Measurements from ENCODE around the gene C10orf90. TPM values are rescaled to one million over a fixed set of nuclear protein-coding genes. Genes with fewer than 3 reads are reported as not detected.

Gene C10orf90
- total RNA-seq, 3 donors from 2014 or later (not counting 1 experiment from before 2014, with no cell fraction given), result not detected

GRCh38 chr10:126430512-126430911 is 240.0 kb downstream of the C10orf90 start:
- 94% methylated on average over 2 of the region's 2 CpGs for WGBS (ENCODE audit: insufficient coverage)
- H3K27ac Mint-ChIP-seq, result no peak overlapping the region

DNA sequence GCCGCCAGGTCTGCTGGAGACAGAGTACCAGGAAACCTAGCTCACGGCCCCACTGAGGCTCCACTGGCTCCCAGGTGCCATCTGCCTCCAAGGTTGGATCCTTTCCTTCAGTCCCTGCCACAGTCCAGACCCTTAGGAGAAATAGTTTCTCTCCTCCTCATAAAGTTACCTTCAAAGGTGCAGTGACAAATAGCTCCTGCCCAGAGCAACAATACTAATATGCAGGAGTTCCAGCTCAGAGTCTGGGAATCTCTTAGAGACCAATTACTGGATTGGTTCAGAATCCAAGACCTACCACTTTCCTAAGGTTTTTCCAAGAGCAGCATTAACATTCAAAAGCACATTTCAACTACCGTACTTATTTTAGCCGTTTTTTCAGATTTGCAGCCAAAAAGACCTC is 241.2 kb downstream of the C10orf90 start:
- WGBS (ENCODE audit: insufficient coverage), result 91% methylated on average over 4 of the region's 4 CpGs
- Mint-ChIP-seq H3K9me3 (peaks cover under 1 to 2% of the 10 kb centered on the region in 2 donors), H3K4me3 (no peak overlapping the region), H3K4me1 (peaks cover 4 to 18% of the 10 kb centered on the region in 2 donors), H3K36me3 (peaks cover 2% of the 10 kb centered on the region), H3K27me3 (ENCODE audit: low read depth in 2 of 2) (peaks cover 9 to 14% of the 10 kb centered on the region in 2 donors), H3K27ac (no peak overlapping the region)
- TF ChIP-seq, protein P1, sequence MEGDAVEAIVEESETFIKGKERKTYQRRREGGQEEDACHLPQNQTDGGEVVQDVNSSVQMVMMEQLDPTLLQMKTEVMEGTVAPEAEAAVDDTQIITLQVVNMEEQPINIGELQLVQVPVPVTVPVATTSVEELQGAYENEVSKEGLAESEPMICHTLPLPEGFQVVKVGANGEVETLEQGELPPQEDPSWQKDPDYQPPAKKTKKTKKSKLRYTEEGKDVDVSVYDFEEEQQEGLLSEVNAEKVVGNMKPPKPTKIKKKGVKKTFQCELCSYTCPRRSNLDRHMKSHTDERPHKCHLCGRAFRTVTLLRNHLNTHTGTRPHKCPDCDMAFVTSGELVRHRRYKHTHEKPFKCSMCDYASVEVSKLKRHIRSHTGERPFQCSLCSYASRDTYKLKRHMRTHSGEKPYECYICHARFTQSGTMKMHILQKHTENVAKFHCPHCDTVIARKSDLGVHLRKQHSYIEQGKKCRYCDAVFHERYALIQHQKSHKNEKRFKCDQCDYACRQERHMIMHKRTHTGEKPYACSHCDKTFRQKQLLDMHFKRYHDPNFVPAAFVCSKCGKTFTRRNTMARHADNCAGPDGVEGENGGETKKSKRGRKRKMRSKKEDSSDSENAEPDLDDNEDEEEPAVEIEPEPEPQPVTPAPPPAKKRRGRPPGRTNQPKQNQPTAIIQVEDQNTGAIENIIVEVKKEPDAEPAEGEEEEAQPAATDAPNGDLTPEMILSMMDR (IDR thresholded peaks at IDR 0.05), result no peak
- Histone ChIP-seq H3K4me1 (ENCODE audit: control insufficient read depth, insufficient read depth, low read length) (peaks cover 3% of the 10 kb centered on the region), H3K27me3 (ENCODE audit: control insufficient read depth, insufficient read depth, low read length) (peaks cover 2% of the 10 kb centered on the region), H3K4me3 (ENCODE audit: low read length) (no peak overlapping the region), H3K27ac (ENCODE audit: low read length) (no peak overlapping the region), H3K9me3 (ENCODE audit: control insufficient read depth, insufficient read depth, low read length) (peaks cover under 1% of the 10 kb centered on the region), H3K36me3 (ENCODE audit: control insufficient read depth, insufficient read depth, low read length) (no peaks in the 10 kb centered on the region)
- DNase-seq (no peak), ATAC-seq (no peak)
- intact Hi-C loops (cut with micrococcal nuclease), result no loop called here

More at GRCh38 chr10:126430512-126430911, 240.0 kb downstream of the C10orf90 start:
- intact Hi-C loops (cut with micrococcal nuclease), result no loop called here
- ATAC-seq, result no peak
- TF ChIP-seq, protein P1 (IDR thresholded peaks at IDR 0.05), result no peak
- peaks cover 4 to 12% of the 10 kb centered on the region in 2 donors for H3K4me1 Mint-ChIP-seq
- DNase-seq, result no peak
- H3K4me3 ChIP-seq (ENCODE audit: low read length), result no peak overlapping the region
- no peaks in the 10 kb centered on the region for H3K36me3 Mint-ChIP-seq
- peaks cover 2% of the 10 kb centered on the region for H3K27me3 ChIP-seq (ENCODE audit: control insufficient read depth, insufficient read depth, low read length)
- H3K27ac ChIP-seq (ENCODE audit: low read length), result no peak overlapping the region
- no peaks in the 10 kb centered on the region for H3K9me3 ChIP-seq (ENCODE audit: control insufficient read depth, insufficient read depth, low read length)
- H3K4me3 Mint-ChIP-seq, result no peak overlapping the region
- peaks cover 10 to 14% of the 10 kb centered on the region in 2 donors for H3K27me3 Mint-ChIP-seq (ENCODE audit: low read depth in 2 of 2)
- H3K4me1 ChIP-seq (ENCODE audit: control insufficient read depth, insufficient read depth, low read length), result peaks cover 3% of the 10 kb centered on the region
- H3K9me3 Mint-ChIP-seq, result no peaks in the 10 kb centered on the region
- H3K36me3 ChIP-seq (ENCODE audit: control insufficient read depth, insufficient read depth, low read length), result no peaks in the 10 kb centered on the region

DNA sequence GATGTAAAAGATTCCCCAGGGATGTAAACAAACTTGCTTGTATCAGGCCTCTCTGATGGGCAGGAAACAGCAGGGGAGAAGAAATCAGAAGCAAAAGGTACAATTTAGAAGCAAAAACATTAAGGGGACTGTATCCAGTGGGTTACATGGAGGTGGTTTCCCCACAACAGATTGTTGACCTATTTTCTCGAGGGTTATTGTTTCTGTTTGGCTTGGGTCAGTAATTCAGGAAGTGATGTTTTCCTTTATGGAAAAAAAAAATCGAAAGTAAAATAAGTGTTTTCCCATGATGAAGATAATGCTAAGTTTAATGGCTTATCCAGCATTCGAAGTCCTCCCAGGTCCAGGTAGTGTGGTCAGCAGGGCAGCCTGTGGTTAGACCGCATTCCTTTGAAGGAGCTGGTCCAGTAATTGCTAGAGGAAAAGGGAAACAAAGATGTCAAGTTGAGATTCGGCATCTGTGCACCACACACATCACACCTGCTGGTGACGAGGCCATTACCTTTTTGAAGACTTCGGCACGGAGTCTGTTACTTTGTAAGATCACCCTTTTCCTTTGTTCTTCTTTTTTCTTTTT is 244.9 kb downstream of the C10orf90 start:
- TF ChIP-seq, protein P1 (IDR thresholded peaks at IDR 0.05), result no peak
- peaks cover 0 to 12% of the 10 kb centered on the region in 2 donors for H3K4me1 Mint-ChIP-seq
- no peak for ATAC-seq
- intact Hi-C loops (cut with micrococcal nuclease), result no loop called here
- WGBS (ENCODE audit: insufficient coverage), result 40% methylated on average over 8 of the region's 8 CpGs
- Histone ChIP-seq H3K4me3 (ENCODE audit: low read length) (no peak overlapping the region), H3K27ac (ENCODE audit: low read length) (no peak overlapping the region), H3K9me3 (ENCODE audit: control insufficient read depth, insufficient read depth, low read length) (peaks cover 9% of the 10 kb centered on the region), H3K36me3 (ENCODE audit: control insufficient read depth, insufficient read depth, low read length) (no peaks in the 10 kb centered on the region), H3K4me1 (ENCODE audit: control insufficient read depth, insufficient read depth, low read length) (peaks cover 3% of the 10 kb centered on the region), H3K27me3 (ENCODE audit: control insufficient read depth, insufficient read depth, low read length) (no peaks in the 10 kb centered on the region)
- H3K27ac Mint-ChIP-seq, result no peak overlapping the region
- H3K4me3 Mint-ChIP-seq, result peak overlapping the region; percentile 11
- H3K9me3 Mint-ChIP-seq, result peaks cover 3 to 5% of the 10 kb centered on the region in 2 donors
- H3K36me3 Mint-ChIP-seq, result peaks cover 14% of the 10 kb centered on the region
- H3K27me3 Mint-ChIP-seq (ENCODE audit: low read depth in 2 of 2), result peaks cover 10 to 15% of the 10 kb centered on the region in 2 donors
- DNase-seq, result no peak

GRCh38 chr10:126425032-126425431 is 245.5 kb downstream of the C10orf90 start:
- no peak overlapping the region for H3K27ac ChIP-seq (ENCODE audit: low read length)
- no peak overlapping the region for H3K4me3 ChIP-seq (ENCODE audit: low read length)
- H3K36me3 ChIP-seq (ENCODE audit: control insufficient read depth, insufficient read depth, low read length), result no peaks in the 10 kb centered on the region
- intact Hi-C loops (cut with micrococcal nuclease), result no loop called here
- ATAC-seq, result no peak
- no peaks in the 10 kb centered on the region for H3K27me3 ChIP-seq (ENCODE audit: control insufficient read depth, insufficient read depth, low read length)
- peaks cover 14% of the 10 kb centered on the region for H3K36me3 Mint-ChIP-seq
- TF ChIP-seq, protein P1 (IDR thresholded peaks at IDR 0.05), result no peak
- peaks cover 0 to 12% of the 10 kb centered on the region in 2 donors for H3K4me1 Mint-ChIP-seq
- WGBS (ENCODE audit: insufficient coverage), result 94% methylated on average over 5 of the region's 5 CpGs
- DNase-seq, result no peak
- H3K27ac Mint-ChIP-seq, result no peak overlapping the region
- H3K27me3 Mint-ChIP-seq (ENCODE audit: low read depth in 2 of 2), result peaks cover 10 to 15% of the 10 kb centered on the region in 2 donors
- peaks cover 9% of the 10 kb centered on the region for H3K9me3 ChIP-seq (ENCODE audit: control insufficient read depth, insufficient read depth, low read length)
- H3K4me3 Mint-ChIP-seq, result peak overlapping the region; percentile 11
- H3K4me1 ChIP-seq (ENCODE audit: control insufficient read depth, insufficient read depth, low read length), result peaks cover 3% of the 10 kb centered on the region
- peaks cover 3 to 5% of the 10 kb centered on the region in 2 donors for H3K9me3 Mint-ChIP-seq

Measured in natural killer cell (primary cell).